A549 treated with Mapracorat at 1 μM for 4 hours (cell line): ENCODE measurements around the gene PMM1. TPM values are rescaled to one million over a fixed set of nuclear protein-coding genes. Genes with fewer than 3 reads are reported as not detected.

Experiments
- total RNA-seq: library from RNA; stranded (reverse); fragments of 200-300 nt; extraction: Qiagen RNA extraction; gene quantifications from 5 replicates; pipeline ENCODE4 v1.2.3, GENCODE V29; 2022

Gene PMM1
- 25.2 to 32.2 TPM (median 29.1 TPM) in 5 replicates for total RNA-seq

GRCh38 chr22:41589391-41590241, at the start of gene PMM1:
Gene PMM1 (minus strand): TSS chr22:41589840. CDS start chr22:41589805, 35 bp downstream.

GRCh38 chr22:41621099-41621910, 31.7 kb upstream of the PMM1 start, which contains the start of gene XRCC6:
Gene XRCC6 (plus strand): TSS chr22:41621295. CDS start chr22:41622005, 710 bp downstream.

GRCh38 chr22:41620589-41621098, 31.0 kb upstream of the PMM1 start, which contains the start of gene DESI1:
Gene DESI1 (minus strand): TSS chr22:41621043. CDS start chr22:41620839, 204 bp downstream.

GRCh38 chr22:41543854-41544670, 45.6 kb downstream of the PMM1 start, which contains the start of gene POLR3H:
Gene POLR3H (minus strand): TSS chr22:41544470. CDS start chr22:41544101, 369 bp downstream.

Other genes starting within 250 kb of the PMM1 start
- gene TEF, start 207.9 kb downstream of the PMM1 start, total RNA-seq: 0.80 to 1.3 TPM (median 1.1 TPM) in 5 replicates
- 21.0 to 27.6 TPM (median 22.7 TPM) in 5 replicates for gene TOB2, start 143.0 kb downstream of the PMM1 start, total RNA-seq
- gene PHF5A, start 121.1 kb downstream of the PMM1 start, total RNA-seq: 62.3 to 80.9 TPM (median 64.0 TPM) in 5 replicates
- 45.5 to 48.7 TPM (median 47.5 TPM) in 5 replicates for gene ACO2, start 120.7 kb downstream of the PMM1 start, total RNA-seq
- 25.7 to 45.6 TPM (median 38.2 TPM) in 5 replicates for gene POLR3H, start 45.4 kb downstream of the PMM1 start, total RNA-seq
- 2.0 to 2.9 TPM (median 2.4 TPM) in 5 replicates for gene CSDC2, start 28.8 kb downstream of the PMM1 start, total RNA-seq
- 14.5 to 17.1 TPM (median 15.3 TPM) in 5 replicates for gene DESI1, start 31.2 kb upstream of the PMM1 start, total RNA-seq
- 286 to 333 TPM (median 297 TPM) in 5 replicates for gene XRCC6, start 31.5 kb upstream of the PMM1 start, total RNA-seq
- 111 to 197 TPM (median 184 TPM) in 5 replicates for gene SNU13, start 99.0 kb upstream of the PMM1 start, total RNA-seq
- gene MEI1, start 109.7 kb upstream of the PMM1 start, total RNA-seq: not detected in 5 replicates
- gene CCDC134, start 210.8 kb upstream of the PMM1 start, total RNA-seq: 2.7 to 3.4 TPM (median 3.0 TPM) in 5 replicates
- 21.9 to 32.5 TPM (median 28.7 TPM) in 5 replicates for gene SREBF2, start 243.3 kb upstream of the PMM1 start, total RNA-seq